Panc1 (cell line): Measurements from ENCODE around the gene BOD1L2.

Experiments
- SIN3A ChIP-seq: IDR thresholded peaks from 2 replicates; pipeline ENCODE4 v1.6.1; 2012; ENCODE audit warnings: low read depth, mild to moderate bottlenecking, low read length, moderate library complexity, borderline replicate concordance; ENCODE audit not compliant: insufficient read depth
- TF ChIP-seq, protein P1 (sequence below): fragments of 450-650 bp; IDR thresholded peaks from 2 replicates; pipeline ENCODE4 v1.5.1; 2017; ENCODE audit warnings: mild to moderate bottlenecking
- TF ChIP-seq, protein P2 (sequence below), 2 experiments: IDR thresholded peaks; 2 replicates each; pipeline ENCODE4 v1.6.1; 2011 to 2012; ENCODE audit warnings: low read depth in 2 of 2, control low read depth in 1 of 2, low read length in 1 of 2, mild to moderate bottlenecking in 1 of 2, moderate library complexity in 1 of 2; ENCODE audit not compliant: insufficient read depth in 1 of 2

DNA sequence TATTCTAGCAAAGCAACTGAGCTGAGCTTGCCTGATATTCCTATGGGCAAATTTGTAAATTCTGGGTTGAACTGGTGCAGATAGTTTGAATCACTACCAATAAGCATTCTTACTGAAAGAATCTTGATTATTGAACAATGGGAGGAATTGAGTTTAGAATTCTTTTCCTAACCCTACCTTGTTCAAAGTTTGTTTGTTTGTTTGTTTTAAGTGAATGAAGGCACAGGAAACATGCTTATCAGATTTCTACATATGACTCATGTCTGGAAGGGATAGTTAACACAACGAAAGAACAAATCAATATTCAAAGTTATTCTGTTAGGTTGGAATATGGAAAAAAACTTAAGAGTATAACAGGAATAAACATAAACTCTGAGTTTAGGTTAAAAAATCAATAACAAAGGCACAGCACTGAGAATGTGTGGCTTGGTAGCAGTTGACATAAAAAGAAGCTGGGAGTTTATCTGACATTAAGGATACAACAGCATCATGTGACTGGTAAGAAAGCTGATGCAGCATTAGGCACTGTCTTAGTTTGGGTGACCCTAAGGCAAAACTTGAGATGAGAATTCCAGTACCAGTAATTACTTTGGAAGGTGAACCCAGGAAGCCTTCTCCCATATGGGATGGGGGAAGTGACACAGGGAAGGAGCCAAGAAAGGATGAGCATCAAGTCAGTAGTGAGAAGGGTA, 20.9 kb downstream of the BOD1L2 start:
- TF ChIP-seq, protein P1, sequence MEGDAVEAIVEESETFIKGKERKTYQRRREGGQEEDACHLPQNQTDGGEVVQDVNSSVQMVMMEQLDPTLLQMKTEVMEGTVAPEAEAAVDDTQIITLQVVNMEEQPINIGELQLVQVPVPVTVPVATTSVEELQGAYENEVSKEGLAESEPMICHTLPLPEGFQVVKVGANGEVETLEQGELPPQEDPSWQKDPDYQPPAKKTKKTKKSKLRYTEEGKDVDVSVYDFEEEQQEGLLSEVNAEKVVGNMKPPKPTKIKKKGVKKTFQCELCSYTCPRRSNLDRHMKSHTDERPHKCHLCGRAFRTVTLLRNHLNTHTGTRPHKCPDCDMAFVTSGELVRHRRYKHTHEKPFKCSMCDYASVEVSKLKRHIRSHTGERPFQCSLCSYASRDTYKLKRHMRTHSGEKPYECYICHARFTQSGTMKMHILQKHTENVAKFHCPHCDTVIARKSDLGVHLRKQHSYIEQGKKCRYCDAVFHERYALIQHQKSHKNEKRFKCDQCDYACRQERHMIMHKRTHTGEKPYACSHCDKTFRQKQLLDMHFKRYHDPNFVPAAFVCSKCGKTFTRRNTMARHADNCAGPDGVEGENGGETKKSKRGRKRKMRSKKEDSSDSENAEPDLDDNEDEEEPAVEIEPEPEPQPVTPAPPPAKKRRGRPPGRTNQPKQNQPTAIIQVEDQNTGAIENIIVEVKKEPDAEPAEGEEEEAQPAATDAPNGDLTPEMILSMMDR = no peak
- TF ChIP-seq, protein P2, sequence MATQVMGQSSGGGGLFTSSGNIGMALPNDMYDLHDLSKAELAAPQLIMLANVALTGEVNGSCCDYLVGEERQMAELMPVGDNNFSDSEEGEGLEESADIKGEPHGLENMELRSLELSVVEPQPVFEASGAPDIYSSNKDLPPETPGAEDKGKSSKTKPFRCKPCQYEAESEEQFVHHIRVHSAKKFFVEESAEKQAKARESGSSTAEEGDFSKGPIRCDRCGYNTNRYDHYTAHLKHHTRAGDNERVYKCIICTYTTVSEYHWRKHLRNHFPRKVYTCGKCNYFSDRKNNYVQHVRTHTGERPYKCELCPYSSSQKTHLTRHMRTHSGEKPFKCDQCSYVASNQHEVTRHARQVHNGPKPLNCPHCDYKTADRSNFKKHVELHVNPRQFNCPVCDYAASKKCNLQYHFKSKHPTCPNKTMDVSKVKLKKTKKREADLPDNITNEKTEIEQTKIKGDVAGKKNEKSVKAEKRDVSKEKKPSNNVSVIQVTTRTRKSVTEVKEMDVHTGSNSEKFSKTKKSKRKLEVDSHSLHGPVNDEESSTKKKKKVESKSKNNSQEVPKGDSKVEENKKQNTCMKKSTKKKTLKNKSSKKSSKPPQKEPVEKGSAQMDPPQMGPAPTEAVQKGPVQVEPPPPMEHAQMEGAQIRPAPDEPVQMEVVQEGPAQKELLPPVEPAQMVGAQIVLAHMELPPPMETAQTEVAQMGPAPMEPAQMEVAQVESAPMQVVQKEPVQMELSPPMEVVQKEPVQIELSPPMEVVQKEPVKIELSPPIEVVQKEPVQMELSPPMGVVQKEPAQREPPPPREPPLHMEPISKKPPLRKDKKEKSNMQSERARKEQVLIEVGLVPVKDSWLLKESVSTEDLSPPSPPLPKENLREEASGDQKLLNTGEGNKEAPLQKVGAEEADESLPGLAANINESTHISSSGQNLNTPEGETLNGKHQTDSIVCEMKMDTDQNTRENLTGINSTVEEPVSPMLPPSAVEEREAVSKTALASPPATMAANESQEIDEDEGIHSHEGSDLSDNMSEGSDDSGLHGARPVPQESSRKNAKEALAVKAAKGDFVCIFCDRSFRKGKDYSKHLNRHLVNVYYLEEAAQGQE (IDR thresholded peaks at IDR 0.05; ENCODE audit: insufficient read depth in 1 of 2, low read depth in 2 of 2, low read length in 1 of 2) = no peak
- no peak for TF ChIP-seq SIN3A
